Central memory CD8-positive, alpha-beta T cell (primary cell): ENCODE results near the gene CACNA1B.

ENCODE experiments used
- ATAC-seq: fragments of 150-1000 bp; cut with Tn5 transposase; replicated peaks from 2 replicates; pipeline ENCODE4 v1.10.0; 2022; ENCODE audit warnings: mild to moderate bottlenecking, moderate FRiP score, moderate number of reproducible peaks; ENCODE audit not compliant: poor library complexity, severe bottlenecking; ENCODE audit errors: extremely low read depth
- DNase-seq, 2 donors: peaks; one replicate each; pipeline ENCODE4 v3.0.0; 2021; ENCODE audit warnings: low spot score in 2 of 2
- H3K27ac Mint-ChIP-seq: one replicate; pipeline ENCODE4 v1.8.0; 2022; ENCODE audit warnings: low read depth, mild to moderate bottlenecking, moderate library complexity, mixed read lengths
- H3K27me3 Mint-ChIP-seq: one replicate; pipeline ENCODE4 v1.8.0; 2022; ENCODE audit warnings: mixed read lengths
- H3K36me3 Mint-ChIP-seq: one replicate; pipeline ENCODE4 v1.8.0; 2022; ENCODE audit warnings: mild to moderate bottlenecking, moderate library complexity, mixed read lengths; ENCODE audit not compliant: insufficient read depth
- H3K4me1 Mint-ChIP-seq: one replicate; pipeline ENCODE4 v1.8.0; 2022; ENCODE audit warnings: mixed read lengths
- H3K4me3 Mint-ChIP-seq: one replicate; pipeline ENCODE4 v1.8.0; 2022; ENCODE audit warnings: mild to moderate bottlenecking, moderate library complexity, mixed read lengths
- H3K9me3 Mint-ChIP-seq: one replicate; pipeline ENCODE4 v1.8.0; 2022; ENCODE audit warnings: mixed read lengths

Gene CACNA1B

GRCh38 chr9:138043411-138044345 is 166.1 kb downstream of the CACNA1B start:
- Mint-ChIP-seq H3K4me3 (no peak overlapping the region), H3K27ac (no peak overlapping the region), H3K4me1 (no peaks in the 10 kb centered on the region), H3K27me3 (peaks cover 51% of the 10 kb centered on the region), H3K9me3 (no peaks in the 10 kb centered on the region), H3K36me3 (no peaks in the 10 kb centered on the region)
- DNase-seq (no peak), ATAC-seq (no peak)

GRCh38 chr9:138044485-138045383 is 167.2 kb downstream of the CACNA1B start:
- Mint-ChIP-seq H3K27me3 (peaks cover 42% of the 10 kb centered on the region), H3K36me3 (no peaks in the 10 kb centered on the region), H3K4me3 (no peak overlapping the region), H3K4me1 (no peaks in the 10 kb centered on the region), H3K9me3 (no peaks in the 10 kb centered on the region), H3K27ac (no peak overlapping the region)
- ATAC-seq: no peak
- no peak for DNase-seq

- Mint-ChIP-seq H3K4me3 (no peak overlapping the region), H3K27me3 (peaks cover 40% of the 10 kb centered on the region), H3K27ac (no peak overlapping the region), H3K4me1 (no peaks in the 10 kb centered on the region), H3K36me3 (no peaks in the 10 kb centered on the region), H3K9me3 (no peaks in the 10 kb centered on the region)
- DNase-seq (no peak), ATAC-seq (no peak)
Measured at GRCh38 chr9:138045541-138046490, 168.2 kb downstream of the CACNA1B start.

GRCh38 chr9:138046641-138047301 is 169.2 kb downstream of the CACNA1B start:
- Mint-ChIP-seq H3K4me3 (no peak overlapping the region), H3K9me3 (no peaks in the 10 kb centered on the region), H3K36me3 (no peaks in the 10 kb centered on the region), H3K27me3 (peaks cover 49% of the 10 kb centered on the region), H3K4me1 (no peaks in the 10 kb centered on the region), H3K27ac (no peak overlapping the region)
- no peak for ATAC-seq
- DNase-seq: no peak

- no peaks in the 10 kb centered on the region for H3K9me3 Mint-ChIP-seq
- H3K27me3 Mint-ChIP-seq: peaks cover 54% of the 10 kb centered on the region
- no peak for DNase-seq
- no peak for ATAC-seq
- H3K4me3 Mint-ChIP-seq: no peak overlapping the region
- H3K4me1 Mint-ChIP-seq: no peaks in the 10 kb centered on the region
- no peak overlapping the region for H3K27ac Mint-ChIP-seq
- no peaks in the 10 kb centered on the region for H3K36me3 Mint-ChIP-seq
Measured at GRCh38 chr9:138047469-138048040, 170.0 kb downstream of the CACNA1B start.

GRCh38 chr9:138048184-138048583 is 170.6 kb downstream of the CACNA1B start:
- H3K27ac Mint-ChIP-seq: no peak overlapping the region
- H3K36me3 Mint-ChIP-seq: no peaks in the 10 kb centered on the region
- no peaks in the 10 kb centered on the region for H3K9me3 Mint-ChIP-seq
- ATAC-seq: no peak
- DNase-seq: no peak
- H3K4me3 Mint-ChIP-seq: no peak overlapping the region
- H3K4me1 Mint-ChIP-seq: no peaks in the 10 kb centered on the region
- peaks cover 54% of the 10 kb centered on the region for H3K27me3 Mint-ChIP-seq

GRCh38 chr9:138049085-138049778 is 171.7 kb downstream of the CACNA1B start:
- H3K36me3 Mint-ChIP-seq: no peaks in the 10 kb centered on the region
- DNase-seq (no peak), ATAC-seq (no peak)
- no peak overlapping the region for H3K27ac Mint-ChIP-seq
- peaks cover 54% of the 10 kb centered on the region for H3K27me3 Mint-ChIP-seq
- no peaks in the 10 kb centered on the region for H3K4me1 Mint-ChIP-seq
- H3K4me3 Mint-ChIP-seq: no peak overlapping the region
- H3K9me3 Mint-ChIP-seq: no peaks in the 10 kb centered on the region

- Mint-ChIP-seq H3K36me3 (no peaks in the 10 kb centered on the region), H3K4me3 (no peak overlapping the region), H3K4me1 (peaks cover 6% of the 10 kb centered on the region), H3K9me3 (no peaks in the 10 kb centered on the region), H3K27ac (no peak overlapping the region), H3K27me3 (peaks cover 50% of the 10 kb centered on the region)
- DNase-seq (no peak), ATAC-seq (no peak)
Measured at GRCh38 chr9:138049779-138050471, 172.3 kb downstream of the CACNA1B start.

- H3K27me3 Mint-ChIP-seq: peaks cover 42% of the 10 kb centered on the region
- H3K27ac Mint-ChIP-seq: no peak overlapping the region
- no peaks in the 10 kb centered on the region for H3K9me3 Mint-ChIP-seq
- DNase-seq: no peak
- H3K4me3 Mint-ChIP-seq: no peak overlapping the region
- H3K36me3 Mint-ChIP-seq: no peaks in the 10 kb centered on the region
- no peak for ATAC-seq
- H3K4me1 Mint-ChIP-seq: peaks cover 6% of the 10 kb centered on the region
Measured at GRCh38 chr9:138050472-138051330, 173.1 kb downstream of the CACNA1B start.
